Left renal cortex interstitium (tissue), 4 donors: ENCODE measurements around the gene PRKAA2. TPM values are rescaled to one million over a fixed set of nuclear protein-coding genes. Genes with fewer than 3 reads are reported as not detected.

Experiments used
- DNase-seq, 4 donors: peaks; one replicate each; pipeline ENCODE4 v3.0.0-alpha.2; 2013; ENCODE audit warnings: low read depth in 4 of 4, low spot score in 2 of 4, missing footprints in 1 of 4
- polyA plus RNA-seq, 4 donors: library from polyadenylated mRNA; unstranded; fragments of 120-200 nt; gene quantifications; one replicate each; pipeline ENCODE4 v1.2.1, GENCODE V29; 2013; ENCODE audit not compliant: insufficient read length in 4 of 4

Gene PRKAA2
- polyA plus RNA-seq, 4 donors: 12.7 to 24.0 (median 15.5) TPM

DNA sequence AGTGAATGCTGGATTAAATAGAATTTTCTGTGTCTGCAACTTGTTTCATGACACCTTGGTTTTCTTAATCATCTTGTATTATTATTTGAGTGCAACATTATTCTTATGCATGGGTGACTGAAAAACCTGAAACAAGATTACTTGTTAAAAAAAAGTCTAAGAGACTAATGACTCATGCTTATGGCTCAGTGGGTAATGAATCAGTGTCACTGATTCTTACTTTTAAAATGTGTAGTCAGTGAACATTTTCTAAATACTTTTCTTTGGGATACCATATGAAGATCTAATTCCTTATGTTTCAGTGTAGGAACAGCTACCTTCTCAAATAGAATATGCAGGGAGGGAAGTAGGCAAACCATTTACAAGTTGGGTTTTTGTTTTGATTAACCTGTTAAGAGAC is 65.5 kb downstream of the PRKAA2 start:
- no peak for DNase-seq

GRCh38 chr1:56712150-56712549 is 67.0 kb downstream of the PRKAA2 start:
- DNase-seq: no peak

- no peak for DNase-seq
Measured at GRCh38 chr1:56713112-56713511, 68.0 kb downstream of the PRKAA2 start.

GRCh38 chr1:56715156-56715555 is 70.0 kb downstream of the PRKAA2 start:
- no peak for DNase-seq

DNA sequence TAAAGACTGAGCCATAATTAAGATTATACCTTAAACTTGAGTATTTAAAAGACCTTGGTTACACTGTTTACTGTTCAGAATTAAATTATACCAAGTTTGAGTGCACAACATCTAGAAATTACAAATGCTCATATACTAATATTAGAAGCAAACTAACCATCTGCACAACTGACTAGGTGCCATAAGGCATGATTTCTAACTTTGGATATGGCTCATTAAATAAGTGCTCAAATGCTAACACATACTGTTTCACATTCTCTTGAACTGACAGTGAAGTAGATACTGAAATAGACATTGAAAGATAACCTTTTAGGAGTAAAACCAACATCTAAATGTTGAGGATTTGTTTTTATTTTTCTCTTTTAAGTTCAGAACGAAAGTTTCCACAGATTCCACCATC is 74.1 kb downstream of the PRKAA2 start:
- DNase-seq: no peak

DNA sequence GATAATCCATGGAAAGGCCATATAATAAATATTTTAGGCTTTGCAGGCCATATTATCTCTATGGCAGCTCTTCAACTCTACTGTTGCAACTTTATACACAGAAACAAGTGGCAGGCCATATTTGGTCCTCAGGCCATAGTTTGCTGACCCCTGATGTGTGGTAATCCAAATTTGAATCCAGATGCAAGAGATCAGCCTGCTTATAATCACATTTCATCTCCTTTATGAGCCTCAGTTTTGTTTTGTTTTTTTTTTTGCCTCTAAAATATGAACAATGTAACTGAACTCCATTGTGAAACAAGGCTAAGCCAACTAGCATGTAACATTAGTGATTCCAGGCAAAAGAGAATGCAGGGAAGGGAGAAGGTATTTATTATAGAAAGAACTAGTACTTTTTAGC is 81.6 kb downstream of the PRKAA2 start:
- DNase-seq: no peak

DNA sequence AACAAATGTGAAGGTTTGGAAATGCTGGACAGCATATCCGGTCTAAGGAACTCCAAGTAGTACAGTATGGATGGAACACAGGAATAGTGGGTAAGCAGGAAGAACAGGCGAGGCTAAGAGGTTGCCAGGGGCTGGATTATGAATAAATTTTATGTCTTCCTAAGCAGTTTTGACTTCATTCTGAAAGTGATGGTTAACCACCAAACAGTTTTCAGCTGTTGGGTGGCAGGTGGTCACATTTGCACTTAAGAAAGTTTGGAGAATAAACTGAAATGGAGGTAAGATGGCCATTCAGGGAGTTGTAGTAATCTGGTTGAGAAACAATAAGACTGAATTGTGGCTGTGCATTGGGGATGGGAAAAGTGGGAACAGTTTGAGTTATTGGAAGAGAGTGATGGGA is 83.8 kb downstream of the PRKAA2 start:
- no peak for DNase-seq

GRCh38 chr1:56745231-56745630 is 100.1 kb downstream of the PRKAA2 start:
- no peak for DNase-seq

- no peak for DNase-seq
Measured at GRCh38 chr1:56754708-56755479, 109.8 kb downstream of the PRKAA2 start.

DNA sequence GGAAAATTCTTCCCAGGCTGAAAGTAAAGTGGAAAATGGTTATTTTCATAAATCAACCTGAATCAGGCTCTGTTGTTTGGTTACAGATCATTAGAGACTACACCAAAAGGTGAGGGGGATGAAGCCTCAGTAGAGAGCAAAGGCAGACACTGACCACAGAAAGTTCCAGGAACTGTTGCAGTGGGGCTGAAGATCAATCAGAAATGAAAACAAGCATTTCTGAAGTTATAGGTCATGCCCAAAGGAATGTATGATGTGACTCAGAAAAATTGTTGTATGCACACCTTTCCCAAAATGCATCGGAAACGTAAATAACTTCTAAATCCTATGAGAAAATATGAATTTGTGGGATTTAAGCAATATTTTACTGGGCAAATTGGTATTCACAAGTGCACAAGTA is 110.8 kb downstream of the PRKAA2 start:
- no peak for DNase-seq

- DNase-seq: no peak
Measured at GRCh38 chr1:56758135-56758534, 113.0 kb downstream of the PRKAA2 start.

DNA sequence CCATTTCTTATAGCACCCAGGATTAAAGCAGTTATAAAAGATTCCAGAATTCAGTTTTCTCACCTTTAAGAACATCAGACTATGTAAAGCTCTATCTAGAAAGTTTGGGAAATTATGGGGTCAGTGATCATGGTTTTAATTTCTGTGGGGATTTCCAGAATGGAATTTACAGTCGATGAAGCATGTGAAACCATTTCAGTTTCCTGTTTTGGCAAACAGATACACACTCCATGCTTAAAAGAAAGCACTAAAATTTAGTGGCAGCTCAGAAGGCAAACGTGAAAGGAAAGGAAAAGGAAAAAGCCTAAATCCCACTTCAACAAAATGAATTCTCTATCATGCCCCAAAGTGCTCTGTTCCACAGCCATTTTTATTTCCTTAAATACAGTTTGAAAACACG is 113.7 kb downstream of the PRKAA2 start:
- DNase-seq: no peak

Other genes with a start within 250 kb of the PRKAA2 start
- 100 to 1,000 TPM; 109 to 128 (median 119) TPM for gene PLPP3, start 65.8 kb upstream of the PRKAA2 start, polyA plus RNA-seq
- 1 to 10 TPM in 3 of 4 donors, under 1 TPM in 1; 0.70 to 1.4 (median 1.2) TPM for gene FYB2, start 174.1 kb downstream of the PRKAA2 start, polyA plus RNA-seq
- gene C8A, start 209.5 kb downstream of the PRKAA2 start, polyA plus RNA-seq: under 1 TPM in 2 of 4 donors, not detected in 2; 0.06 to 0.59 TPM